Calu3 (cell line): Measurements from ENCODE around the gene ZNF319. TPM values are rescaled to one million over a fixed set of nuclear protein-coding genes. Genes with fewer than 3 reads are reported as not detected.
A peak's percentile ranks its signal among the peaks of the same experiment; 100 is the strongest.

ENCODE experiments used
- BruUV-seq: library from RNA; stranded (reverse); fragments of 400-500 nt; replicated peaks from 2 replicates; lab custom pipeline; 2021; lab: Mats Ljungman, UMichigan
- CTCF ChIA-PET: fragments of 300-600 bp; sonication (Branson Sonifier 250); formaldehyde crosslinking; loops from one replicate; lab custom pipeline; 2022; ENCODE audit warnings: antibody characterized with exemption; lab: Charles Lee
- DNase-seq: peaks from one replicate; pipeline ENCODE4 v3.0.0; 2022
- H3K27ac Mint-ChIP-seq: one replicate; pipeline ENCODE4 v1.8.0; 2022; ENCODE audit warnings: mixed read lengths; ENCODE audit not compliant: unreplicated experiment
- H3K27me3 Mint-ChIP-seq: one replicate; pipeline ENCODE4 v1.8.0; 2022; ENCODE audit warnings: mixed read lengths; ENCODE audit not compliant: unreplicated experiment
- H3K36me3 Mint-ChIP-seq: one replicate; pipeline ENCODE4 v1.8.0; 2022; ENCODE audit warnings: mild to moderate bottlenecking, moderate library complexity, mixed read lengths; ENCODE audit not compliant: insufficient read depth, unreplicated experiment
- H3K4me1 Mint-ChIP-seq: one replicate; pipeline ENCODE4 v1.8.0; 2022; ENCODE audit warnings: mild to moderate bottlenecking, low read depth, mixed read lengths; ENCODE audit not compliant: unreplicated experiment
- H3K4me3 Mint-ChIP-seq: one replicate; pipeline ENCODE4 v1.8.0; 2022; ENCODE audit warnings: mild to moderate bottlenecking, low read depth, moderate library complexity, mixed read lengths; ENCODE audit not compliant: unreplicated experiment
- H3K9me3 Mint-ChIP-seq: one replicate; pipeline ENCODE4 v1.8.0; 2022; ENCODE audit warnings: low read depth, mixed read lengths; ENCODE audit not compliant: unreplicated experiment
- intact Hi-C: fragments of 100-400 bp; cut with micrococcal nuclease; formaldehyde crosslinking; loops from one replicate; pipeline ENCODE4 v1.10.0; 2022; ENCODE audit not compliant: unreplicated experiment
- total RNA-seq: library from RNA; stranded (reverse); gene quantifications from 2 replicates; pipeline ENCODE4 v1.2.3, GENCODE V29; 2022
- TF ChIP-seq, protein P1 (sequence below): fragments of 200-600 bp; IDR thresholded peaks from one replicate; pipeline ENCODE4 v1.8.0; 2022; ENCODE audit warnings: antibody characterized with exemption; ENCODE audit not compliant: unreplicated experiment

ZNF319 gene
- total RNA-seq, 1 experiment from 2014 or later, result 10.0 TPM

DNA sequence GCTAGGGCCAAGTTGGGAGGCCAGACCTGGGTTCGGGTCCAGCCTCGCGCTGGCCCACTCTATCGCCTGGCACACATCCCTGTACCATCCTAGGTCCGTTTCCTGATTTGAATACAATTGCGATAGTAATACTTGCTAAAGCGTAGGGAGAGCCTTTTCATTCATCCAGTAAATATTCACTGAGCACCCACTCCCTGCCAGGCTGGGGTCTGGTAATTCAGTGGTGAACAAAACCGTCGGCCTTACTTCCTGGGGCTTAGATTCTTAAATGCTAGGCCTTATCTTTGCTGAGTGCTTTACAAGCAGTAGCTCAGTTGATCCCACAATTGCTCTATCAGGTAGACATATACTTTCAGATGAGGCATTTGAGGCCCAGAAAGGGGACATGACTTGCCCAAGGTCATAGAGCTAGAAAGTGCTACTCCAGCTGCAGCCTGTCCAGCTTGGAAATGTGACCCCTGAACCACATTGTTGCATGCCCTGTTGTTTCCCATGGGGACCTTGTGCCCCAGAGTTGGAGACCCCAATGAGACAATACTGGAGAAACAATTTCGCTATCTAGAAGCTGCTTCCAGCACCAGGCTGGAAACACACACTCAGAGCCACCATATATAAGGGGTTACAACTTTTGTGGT lies 1.4 kb upstream of the ZNF319 start:
- no peaks in the 10 kb centered on the region for H3K27me3 Mint-ChIP-seq
- H3K4me3 Mint-ChIP-seq, result peak overlapping the region; percentile 98
- peaks cover 49% of the 10 kb centered on the region for H3K36me3 Mint-ChIP-seq
- DNase-seq, result no peak
- intact Hi-C loops, result loop anchor here (1.0 to 10.0 kb wide), 3 partner anchors 205 to 426 kb away; no protein-coding TSS in a partner anchor
- H3K4me1 Mint-ChIP-seq, result peaks cover 30% of the 10 kb centered on the region
- BruUV-seq, result no TSS peak
- H3K9me3 Mint-ChIP-seq, result no peaks in the 10 kb centered on the region
- CTCF ChIA-PET, result interaction anchor here (0.6 to 1.1 kb wide), 4 partner anchors 25 to 208 kb away, joined by 3 to 5 read pairs (median 5); no protein-coding TSS in a partner anchor
- TF ChIP-seq, protein P1, sequence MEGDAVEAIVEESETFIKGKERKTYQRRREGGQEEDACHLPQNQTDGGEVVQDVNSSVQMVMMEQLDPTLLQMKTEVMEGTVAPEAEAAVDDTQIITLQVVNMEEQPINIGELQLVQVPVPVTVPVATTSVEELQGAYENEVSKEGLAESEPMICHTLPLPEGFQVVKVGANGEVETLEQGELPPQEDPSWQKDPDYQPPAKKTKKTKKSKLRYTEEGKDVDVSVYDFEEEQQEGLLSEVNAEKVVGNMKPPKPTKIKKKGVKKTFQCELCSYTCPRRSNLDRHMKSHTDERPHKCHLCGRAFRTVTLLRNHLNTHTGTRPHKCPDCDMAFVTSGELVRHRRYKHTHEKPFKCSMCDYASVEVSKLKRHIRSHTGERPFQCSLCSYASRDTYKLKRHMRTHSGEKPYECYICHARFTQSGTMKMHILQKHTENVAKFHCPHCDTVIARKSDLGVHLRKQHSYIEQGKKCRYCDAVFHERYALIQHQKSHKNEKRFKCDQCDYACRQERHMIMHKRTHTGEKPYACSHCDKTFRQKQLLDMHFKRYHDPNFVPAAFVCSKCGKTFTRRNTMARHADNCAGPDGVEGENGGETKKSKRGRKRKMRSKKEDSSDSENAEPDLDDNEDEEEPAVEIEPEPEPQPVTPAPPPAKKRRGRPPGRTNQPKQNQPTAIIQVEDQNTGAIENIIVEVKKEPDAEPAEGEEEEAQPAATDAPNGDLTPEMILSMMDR, result no peak
- H3K27ac Mint-ChIP-seq, result no peak overlapping the region

DNA sequence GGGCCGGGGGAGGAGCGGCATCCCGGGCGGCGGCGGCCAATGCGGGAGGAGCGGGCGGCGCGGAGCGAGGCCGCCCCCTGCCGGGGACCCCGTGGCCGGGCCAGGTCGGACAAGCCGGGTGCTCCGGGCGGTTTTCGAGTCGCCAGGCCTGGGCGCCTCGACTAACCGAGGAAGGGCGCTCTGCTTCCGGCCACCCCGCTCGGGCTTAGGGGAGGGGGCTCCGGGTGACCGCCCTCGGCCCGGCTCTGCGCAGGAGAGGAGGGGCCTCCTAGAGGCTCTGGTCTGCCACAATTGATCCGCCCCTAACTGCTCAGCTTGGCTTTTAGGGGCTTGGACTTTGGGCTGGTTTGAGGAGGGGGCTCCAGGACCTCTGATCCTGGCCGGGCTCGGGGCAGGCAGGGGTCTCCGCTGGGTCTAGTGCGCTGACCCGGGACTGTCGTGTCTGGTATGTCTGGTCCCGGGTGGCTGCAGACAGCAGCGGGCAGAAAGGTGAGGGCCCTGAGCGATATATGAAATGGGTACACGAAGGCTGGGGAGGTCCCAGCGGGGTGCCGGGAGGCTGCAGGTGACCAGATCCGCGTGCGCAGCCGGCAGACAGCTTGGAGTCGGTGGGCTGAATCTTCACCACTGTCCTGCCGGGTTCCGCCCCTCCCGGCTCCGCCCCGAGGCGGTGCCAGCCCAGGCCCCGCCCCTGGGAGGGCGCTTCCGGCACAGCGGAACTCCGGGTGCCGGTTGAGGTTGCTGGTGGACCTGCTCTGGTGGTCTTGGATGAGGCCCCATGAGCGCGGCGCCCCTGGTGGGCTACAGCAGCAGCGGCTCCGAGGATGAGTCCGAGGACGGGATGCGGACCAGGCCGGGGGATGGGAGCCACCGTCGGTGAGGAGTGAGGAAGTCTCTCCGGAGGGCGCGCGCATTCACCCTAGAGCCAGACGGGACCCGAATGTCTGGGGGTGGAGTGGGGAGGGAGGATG lies 519 bp upstream of the ZNF319 start, which contains the start of gene USB1:
USB1 (plus strand) TSS at position 702 of the 971 bp plus-strand sequence; CDS start at position 779, 77 bp downstream.
- CTCF ChIA-PET, result interaction anchor here (0.6 to 1.5 kb wide), 5 partner anchors 24 to 207 kb away, joined by 3 to 7 read pairs (median 5); no protein-coding TSS in a partner anchor
- Mint-ChIP-seq H3K9me3 (no peaks in the 10 kb centered on the region), H3K36me3 (peaks cover 56% of the 10 kb centered on the region), H3K27ac (peak within 1 kb of the TSS; percentile 76), H3K27me3 (no peaks in the 10 kb centered on the region), H3K4me3 (peak within 1 kb of the TSS; percentile 98), H3K4me1 (peaks cover 30% of the 10 kb centered on the region)
- DNase-seq, result peak; percentile 95
- no TSS peak for BruUV-seq
- TF ChIP-seq, protein P1, result peak; percentile 91
- intact Hi-C loops, result loop anchor here (1.0 to 10.0 kb wide), 3 partner anchors 204 to 425 kb away; no protein-coding TSS in a partner anchor

DNA sequence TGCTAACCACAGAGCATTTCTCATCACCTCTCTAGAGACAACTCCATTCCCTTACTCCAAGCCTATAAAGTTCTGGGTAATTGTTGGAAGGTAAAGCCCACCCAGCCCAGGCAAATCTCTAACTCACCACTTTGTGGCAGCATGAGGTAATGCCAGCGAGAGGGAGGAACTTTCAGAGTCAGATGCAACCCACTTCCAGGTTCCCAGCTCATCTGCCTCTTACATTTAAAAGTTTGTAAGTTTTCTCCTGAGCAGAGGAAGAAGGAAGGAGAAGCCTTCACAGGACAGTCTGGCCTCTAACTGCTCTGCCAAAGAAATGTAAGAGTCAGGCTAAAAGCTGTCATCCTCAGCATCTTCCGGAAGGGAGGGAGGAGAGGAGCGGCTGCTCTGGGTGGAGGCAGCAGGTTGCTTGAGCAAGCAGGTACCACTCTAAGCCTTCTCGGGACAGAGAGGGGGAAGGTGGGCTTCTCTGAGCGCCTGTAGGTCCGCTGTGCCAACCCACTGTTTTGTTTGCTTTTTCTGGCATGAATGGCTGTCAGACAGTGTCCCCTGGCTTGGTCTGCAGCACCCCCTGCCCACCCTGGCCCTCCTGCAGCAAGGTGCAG lies 1.0 kb downstream of the ZNF319 start:
- peak; percentile 34 for DNase-seq
- intact Hi-C loops, result loop anchor here (1.0 kb wide), 1 partner anchor 100 kb away; no protein-coding TSS in a partner anchor
- TF ChIP-seq, protein P1, result no peak
- H3K9me3 Mint-ChIP-seq, result no peaks in the 10 kb centered on the region
- H3K27me3 Mint-ChIP-seq, result no peaks in the 10 kb centered on the region
- peaks cover 51% of the 10 kb centered on the region for H3K36me3 Mint-ChIP-seq
- TSS peak; percentile 28 for BruUV-seq
- H3K4me3 Mint-ChIP-seq, result peak overlapping the region; percentile 6
- peaks cover 24% of the 10 kb centered on the region for H3K4me1 Mint-ChIP-seq
- CTCF ChIA-PET, result interaction anchor here (0.6 to 1.5 kb wide), 5 partner anchors 85 to 424 kb away, joined by 3 to 7 read pairs (median 3); no protein-coding TSS in a partner anchor
- no peak overlapping the region for H3K27ac Mint-ChIP-seq

DNA sequence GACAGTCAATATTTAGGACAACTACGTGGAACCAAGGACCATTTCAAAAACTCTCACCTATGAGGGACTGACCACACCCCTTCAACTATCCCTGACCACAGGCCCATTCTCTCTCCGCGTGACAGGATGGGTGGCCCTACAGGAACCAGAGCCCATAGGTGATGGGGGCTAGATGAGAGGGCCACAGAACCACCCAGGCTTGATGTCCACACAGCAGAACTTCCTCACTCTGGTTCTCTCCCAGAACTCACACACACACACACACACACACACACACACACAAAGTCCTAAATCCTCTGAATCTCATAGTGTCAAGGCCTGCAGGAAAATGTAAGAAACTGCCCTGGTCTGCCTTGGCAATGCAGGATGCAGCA lies 1.5 kb downstream of the ZNF319 start:
- Mint-ChIP-seq H3K27ac (no peak overlapping the region), H3K9me3 (no peaks in the 10 kb centered on the region), H3K27me3 (no peaks in the 10 kb centered on the region), H3K4me1 (peaks cover 23% of the 10 kb centered on the region), H3K36me3 (peaks cover 49% of the 10 kb centered on the region), H3K4me3 (peak overlapping the region; percentile 6)
- DNase-seq, result no peak
- intact Hi-C loops, result loop anchor here (1.0 kb wide), 1 partner anchor 100 kb away; no protein-coding TSS in a partner anchor
- CTCF ChIA-PET, result interaction anchor here (0.6 to 1.5 kb wide), 3 partner anchors 85 to 418 kb away, joined by 3 to 7 read pairs (median 6); no protein-coding TSS in a partner anchor
- TF ChIP-seq, protein P1, result no peak
- BruUV-seq, result no TSS peak
